IMR-90 (cell line): Measurements from ENCODE around the gene ZNF175. TPM values are rescaled to one million over a fixed set of nuclear protein-coding genes. Genes with fewer than 3 reads are reported as not detected.

Experiments
- ATAC-seq: fragments of 200-7000 bp; cut with Tn5 transposase; 2 replicates; pipeline ENCODE4 v1.9.1; 2020; ENCODE audit warnings: low read depth, mild to moderate bottlenecking, moderate library complexity
- BruUV-seq: library from RNA; stranded (reverse); fragments of 400-500 nt; replicated peaks from 2 replicates; lab custom pipeline; 2021; lab: Mats Ljungman, UMichigan
- CTCF ChIA-PET: fragments of 300-600 bp; formaldehyde crosslinking; extraction: SDS; loops from one replicate; lab custom pipeline; 2021; ENCODE audit warnings: antibody characterized with exemption; lab: Yijun Ruan, JAX
- POLR2A ChIA-PET: fragments of 300-600 bp; sonication (Branson Sonifier 250); formaldehyde crosslinking; loops from one replicate; lab custom pipeline; 2022; ENCODE audit warnings: antibody characterized with exemption; ENCODE audit not compliant: unreplicated experiment; lab: Charles Lee
- DNase-seq: peaks from one replicate; pipeline ENCODE4 v3.0.0; 2013
- H2AFZ ChIP-seq: replicated peaks from 2 replicates; pipeline ENCODE3; 2013; ENCODE audit warnings: low read length, mild to moderate bottlenecking; ENCODE audit not compliant: poor library complexity
- H2AK5ac ChIP-seq: 2 replicates; pipeline ENCODE4 v1.6.1; 2013; ENCODE audit warnings: low read depth, low read length, inconsistent platforms
- H2AK9ac ChIP-seq: replicated peaks from 2 replicates; pipeline ENCODE3; 2013; ENCODE audit warnings: mild to moderate bottlenecking, low read depth, low read length, moderate library complexity; ENCODE audit not compliant: poor library complexity
- H2BK120ac ChIP-seq: 2 replicates; pipeline ENCODE4 v1.6.1; 2013; ENCODE audit warnings: low read depth, low read length, inconsistent platforms
- H2BK15ac ChIP-seq: 3 replicates; pipeline ENCODE4 v1.6.1; 2013; ENCODE audit warnings: low read depth, low read length, inconsistent platforms
- H2BK20ac ChIP-seq: 2 replicates; pipeline ENCODE4 v1.6.1; 2013; ENCODE audit warnings: low read depth, mild to moderate bottlenecking, inconsistent platforms, low read length, moderate library complexity
- H2BK5ac ChIP-seq: 2 replicates; pipeline ENCODE4 v1.6.1; 2013; ENCODE audit warnings: mild to moderate bottlenecking, low read depth, low read length, inconsistent platforms; ENCODE audit not compliant: poor library complexity, severe bottlenecking
- H3K14ac ChIP-seq: replicated peaks from 2 replicates; pipeline ENCODE4 v1.6.1; 2013; ENCODE audit warnings: low read depth, low read length, inconsistent platforms
- H3K18ac ChIP-seq: 2 replicates; pipeline ENCODE4 v1.6.1; 2013; ENCODE audit warnings: low read depth, low read length, control low read depth
- H3K23ac ChIP-seq: 2 replicates; pipeline ENCODE4 v1.6.1; 2013; ENCODE audit warnings: low read depth, low read length, inconsistent platforms
- H3K27ac ChIP-seq: 2 replicates; pipeline ENCODE4 v1.5.1; 2013; ENCODE audit warnings: mild to moderate bottlenecking, control low read depth, low read length; ENCODE audit not compliant: insufficient read depth
- H3K27me3 ChIP-seq: 2 replicates; pipeline ENCODE4 v1.6.1; 2013; ENCODE audit warnings: low read length; ENCODE audit not compliant: control insufficient read depth, insufficient read depth
- H3K36me3 ChIP-seq: 2 replicates; pipeline ENCODE4 v1.6.1; 2013; ENCODE audit warnings: low read length, mixed read lengths; ENCODE audit not compliant: control insufficient read depth, insufficient read depth
- H3K4ac ChIP-seq: 2 replicates; pipeline ENCODE4 v1.6.1; 2013; ENCODE audit warnings: low read depth, low read length, inconsistent platforms
- H3K4me1 ChIP-seq: 2 replicates; pipeline ENCODE4 v1.6.1; 2013; ENCODE audit warnings: low read length, mixed read lengths; ENCODE audit not compliant: control insufficient read depth, insufficient read depth
- H3K4me2 ChIP-seq: 2 replicates; pipeline ENCODE4 v1.6.1; 2013; ENCODE audit warnings: low read depth, mild to moderate bottlenecking, control low read depth, low read length, moderate library complexity
- H3K4me3 ChIP-seq: 2 replicates; pipeline ENCODE4 v1.5.1; 2013; ENCODE audit warnings: low read depth, mild to moderate bottlenecking, control low read depth, low read length, moderate library complexity; ENCODE audit not compliant: insufficient read depth
- H3K56ac ChIP-seq: 2 replicates; pipeline ENCODE4 v1.6.1; 2013; ENCODE audit warnings: low read length, inconsistent platforms; ENCODE audit not compliant: insufficient read depth; ENCODE audit errors: extremely low read depth
- H3K79me1 ChIP-seq, 2 experiments: 2 replicates each; pipeline ENCODE4 v1.6.1; 2013; ENCODE audit warnings: low read length in 2 of 2, inconsistent platforms in 1 of 2, low read depth in 1 of 2
- H3K9ac ChIP-seq: 2 replicates; pipeline ENCODE4 v1.6.1; 2013; ENCODE audit warnings: low read depth, low read length, control low read depth
- H3K9me1 ChIP-seq: 2 replicates; pipeline ENCODE4 v1.6.1; 2013; ENCODE audit warnings: low read length, inconsistent platforms; ENCODE audit not compliant: insufficient read depth
- H3K9me3 ChIP-seq: 2 replicates; pipeline ENCODE4 v1.6.1; 2013; ENCODE audit warnings: low read length; ENCODE audit not compliant: control insufficient read depth, insufficient read depth
- H4K20me1 ChIP-seq: 2 replicates; pipeline ENCODE4 v1.6.1; 2013; ENCODE audit warnings: low read length, inconsistent platforms; ENCODE audit not compliant: insufficient read depth
- H4K5ac ChIP-seq: 2 replicates; pipeline ENCODE4 v1.6.1; 2013; ENCODE audit warnings: mild to moderate bottlenecking, low read depth, low read length, control low read depth
- H4K8ac ChIP-seq, 2 experiments: 2 replicates each; pipeline ENCODE4 v1.6.1; 2013; ENCODE audit warnings: low read depth in 2 of 2, low read length in 2 of 2, control low read depth in 1 of 2, inconsistent platforms in 1 of 2
- H4K91ac ChIP-seq: 2 replicates; pipeline ENCODE4 v1.6.1; 2013; ENCODE audit warnings: low read depth, low read length, inconsistent platforms; ENCODE audit not compliant: insufficient read depth
- BHLHE40 ChIP-seq: fragments of 150-350 bp; IDR thresholded peaks from 2 replicates; pipeline ENCODE4 v1.6.1; 2016; ENCODE audit warnings: mild to moderate bottlenecking, low read depth, low read length
- FOS ChIP-seq: fragments of 150-350 bp; IDR thresholded peaks from 2 replicates; pipeline ENCODE4 v1.6.1; 2016; ENCODE audit warnings: low read depth, low read length
- MAZ ChIP-seq: IDR thresholded peaks from 2 replicates; pipeline ENCODE4 v1.6.1; 2012; ENCODE audit warnings: low read depth, mild to moderate bottlenecking, low read length, improper control_type of control experiment, moderate library complexity, borderline replicate concordance
- SMC3 ChIP-seq: fragments of 150-350 bp; IDR thresholded peaks from 2 replicates; pipeline ENCODE4 v1.6.1; 2016; ENCODE audit warnings: low read depth, mild to moderate bottlenecking, antibody characterized with exemption, low read length, moderate library complexity
- WGBS, 2 experiments: methylation state at CpG; one replicate each; pipeline versions ENCODE4 v1.1.5 to v1.1.7; 2013; ENCODE audit warnings: missing lambda C conversion rate in 2 of 2; ENCODE audit not compliant: insufficient read length in 1 of 2; ENCODE audit errors: extremely low coverage in 2 of 2; 5-methylcytosine and 5-hydroxymethylcytosine counted together
- dilution Hi-C: fragments of 300-500 bp; cut with HindIII; formaldehyde crosslinking; loops from one replicate; pipeline ENCODE4 v1.14.3; 2018; ENCODE audit warnings: low sequenced_read_pairs; ENCODE audit not compliant: unreplicated experiment
- in situ Hi-C: fragments of 300-500 bp; cut with MboI; formaldehyde crosslinking; loops from 3 replicates; pipeline ENCODE4 v1.14.3; 2019; ENCODE audit warnings: low sequenced_read_pairs, inconsistent platforms, mixed read lengths
- intact Hi-C: fragments of 100-400 bp; cut with micrococcal nuclease; formaldehyde crosslinking; loops from 2 replicates; pipeline ENCODE4 v1.10.0; 2022
- polyA plus RNA-seq, 3 experiments: library from polyadenylated mRNA; depleted of rRNA; stranded (reverse); fragments of >200 nt; gene quantifications; 2 replicates each; pipeline ENCODE4 v1.2.3, GENCODE V29; 2012; ENCODE audit warnings: low replicate concordance in 1 of 3
- total RNA-seq: library from RNA; depleted of rRNA; stranded (reverse); fragments of >200 nt; gene quantifications from 2 replicates; pipeline ENCODE4 v1.2.3, GENCODE V29; 2012

ZNF175 gene
- total and polyA plus RNA-seq, 2 of the 4 experiments (the other 2 are of a cell fraction), result 3.6 to 8.4 TPM

GRCh38 chr19:51587264-51588191, 16.4 kb downstream of the ZNF175 start (continued):
- no peak for TF ChIP-seq SMC3

GRCh38 chr19:51589511-51589910, 18.4 kb downstream of the ZNF175 start:
- peaks cover 0 to 4% of the 10 kb centered on the region in 2 experiments; a peak in 2 of 4 replicates for H3K79me1 ChIP-seq
- H3K18ac ChIP-seq, result no peak overlapping the region
- H2BK5ac ChIP-seq, result no peak overlapping the region
- H3K27me3 ChIP-seq, result no peaks in the 10 kb centered on the region
- peaks cover 3% of the 10 kb centered on the region; the same call in 1 of the 2 replicates for H3K4me1 ChIP-seq
- H4K91ac ChIP-seq, result no peak overlapping the region
- H3K23ac ChIP-seq, result no peak overlapping the region
- no peak overlapping the region for H3K27ac ChIP-seq
- in situ Hi-C loops (no loop called here), dilution Hi-C loops (no loop called here), intact Hi-C loops (no loop called here)
- H2AK5ac ChIP-seq, result no peak overlapping the region
- H3K4me3 ChIP-seq, result no peak overlapping the region
- WGBS, 2 experiments, result no CpG with 5 or more reads among the region's 2 CpGs
- H3K4me2 ChIP-seq, result no peak overlapping the region
- no peak overlapping the region for H2BK20ac ChIP-seq
- no peak overlapping the region for H2BK120ac ChIP-seq
- no peak overlapping the region for H3K4ac ChIP-seq
- H4K8ac ChIP-seq, result no peak overlapping the region
- no peaks in the 10 kb centered on the region for H4K20me1 ChIP-seq
- H3K14ac ChIP-seq, result no peak overlapping the region
- ATAC-seq (no peak), DNase-seq (no peak)
- peaks cover 6% of the 10 kb centered on the region for H3K9me1 ChIP-seq
- H2AK9ac ChIP-seq, result no peak overlapping the region
- POLR2A ChIA-PET, result no interaction called here
- peaks cover 21% of the 10 kb centered on the region for H3K9me3 ChIP-seq
- H2BK15ac ChIP-seq, result no peak overlapping the region
- H4K5ac ChIP-seq, result no peak overlapping the region
- TF ChIP-seq SMC3, result no peak
- no peak for TF ChIP-seq BHLHE40
- TF ChIP-seq MAZ, result no peak
- no peak for TF ChIP-seq FOS
- H2AFZ ChIP-seq, result no peak overlapping the region
- H3K56ac ChIP-seq, result no peak overlapping the region
- CTCF ChIA-PET, result no interaction called here
- peaks cover 18% of the 10 kb centered on the region for H3K36me3 ChIP-seq
- no TSS peak for BruUV-seq
- H3K9ac ChIP-seq, result no peak overlapping the region
